ENCODE measurements around the gene INTS7. TPM values are rescaled to one million over a fixed set of nuclear protein-coding genes. Genes with fewer than 3 reads are reported as not detected.

The INTS7 gene
- total RNA-seq, 1 experiment from 2014 or later, result 35.5 TPM

- DNase-seq (ENCODE audit: low read depth, low spot score), result peak; percentile 73
- H3K4me3 ChIP-seq (ENCODE audit: low read depth in 2 of 2, low read length in 2 of 2), result no peak overlapping the region
- no TSS peak for BruUV-seq (replicated peaks)
- no peaks in the 10 kb centered on the region for H3K9me3 ChIP-seq (ENCODE audit: control insufficient read depth, insufficient read depth, low read depth, low read length)
- TF ChIP-seq, protein P1, sequence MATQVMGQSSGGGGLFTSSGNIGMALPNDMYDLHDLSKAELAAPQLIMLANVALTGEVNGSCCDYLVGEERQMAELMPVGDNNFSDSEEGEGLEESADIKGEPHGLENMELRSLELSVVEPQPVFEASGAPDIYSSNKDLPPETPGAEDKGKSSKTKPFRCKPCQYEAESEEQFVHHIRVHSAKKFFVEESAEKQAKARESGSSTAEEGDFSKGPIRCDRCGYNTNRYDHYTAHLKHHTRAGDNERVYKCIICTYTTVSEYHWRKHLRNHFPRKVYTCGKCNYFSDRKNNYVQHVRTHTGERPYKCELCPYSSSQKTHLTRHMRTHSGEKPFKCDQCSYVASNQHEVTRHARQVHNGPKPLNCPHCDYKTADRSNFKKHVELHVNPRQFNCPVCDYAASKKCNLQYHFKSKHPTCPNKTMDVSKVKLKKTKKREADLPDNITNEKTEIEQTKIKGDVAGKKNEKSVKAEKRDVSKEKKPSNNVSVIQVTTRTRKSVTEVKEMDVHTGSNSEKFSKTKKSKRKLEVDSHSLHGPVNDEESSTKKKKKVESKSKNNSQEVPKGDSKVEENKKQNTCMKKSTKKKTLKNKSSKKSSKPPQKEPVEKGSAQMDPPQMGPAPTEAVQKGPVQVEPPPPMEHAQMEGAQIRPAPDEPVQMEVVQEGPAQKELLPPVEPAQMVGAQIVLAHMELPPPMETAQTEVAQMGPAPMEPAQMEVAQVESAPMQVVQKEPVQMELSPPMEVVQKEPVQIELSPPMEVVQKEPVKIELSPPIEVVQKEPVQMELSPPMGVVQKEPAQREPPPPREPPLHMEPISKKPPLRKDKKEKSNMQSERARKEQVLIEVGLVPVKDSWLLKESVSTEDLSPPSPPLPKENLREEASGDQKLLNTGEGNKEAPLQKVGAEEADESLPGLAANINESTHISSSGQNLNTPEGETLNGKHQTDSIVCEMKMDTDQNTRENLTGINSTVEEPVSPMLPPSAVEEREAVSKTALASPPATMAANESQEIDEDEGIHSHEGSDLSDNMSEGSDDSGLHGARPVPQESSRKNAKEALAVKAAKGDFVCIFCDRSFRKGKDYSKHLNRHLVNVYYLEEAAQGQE (IDR thresholded peaks at IDR 0.05; ENCODE audit: insufficient read depth in 1 of 2, low read depth in 2 of 2, low read length in 1 of 2), result no peak
- TF ChIP-seq SIN3A (IDR thresholded peaks at IDR 0.05; ENCODE audit: borderline replicate concordance, insufficient read depth, low read depth, low read length), result no peak
- peak; percentile 99 for TF ChIP-seq CTCF (IDR thresholded peaks at IDR 0.05)
- TF ChIP-seq POLR2AphosphoS5 (IDR thresholded peaks at IDR 0.05; ENCODE audit: low read depth, low read length), result no peak
- in situ Hi-C loops (cut with HindIII; ENCODE audit: low pct_unique_long_range_greater_than_20kb, low sequenced_read_pairs), result no loop called here
- no peak overlapping the region for H3K27ac ChIP-seq (ENCODE audit: low read length)
- no peaks in the 10 kb centered on the region for H3K27me3 ChIP-seq (ENCODE audit: control insufficient read depth, insufficient read depth, low read length)
- peak; percentile 97 for ATAC-seq
- POLR2A ChIA-PET, result interaction anchor here (0.6 kb wide), 1 partner anchor 9 kb away, joined by 8 read pairs; no protein-coding TSS in a partner anchor
- peaks cover 12% of the 10 kb centered on the region for H3K36me3 ChIP-seq (ENCODE audit: control insufficient read depth, insufficient read depth, low read length)
- H3K4me1 ChIP-seq (ENCODE audit: control insufficient read depth, insufficient read depth, low read length), result no peaks in the 10 kb centered on the region
- intact Hi-C loops (cut with micrococcal nuclease; ENCODE audit: unreplicated experiment), result no loop called here
- CTCF ChIA-PET, result interaction anchor here (0.6 to 1.2 kb wide), 2 partner anchors 13 to 21 kb away, joined by 3 read pairs; no protein-coding TSS in a partner anchor
These were observed 23.2 kb downstream of the INTS7 start for GRCh38 chr1:212012034-212012740.

- TF ChIP-seq CTCF (IDR thresholded peaks at IDR 0.05) (no peak), TCF7L2 (IDR thresholded peaks at IDR 0.05; ENCODE audit: low read depth, low read length) (no peak), POLR2AphosphoS5 (IDR thresholded peaks at IDR 0.05; ENCODE audit: low read depth, low read length) (no peak), SIN3A (IDR thresholded peaks at IDR 0.05; ENCODE audit: borderline replicate concordance, insufficient read depth, low read depth, low read length) (no peak)
- TF ChIP-seq, protein P1 (IDR thresholded peaks at IDR 0.05; ENCODE audit: insufficient read depth in 1 of 2, low read depth in 2 of 2, low read length in 1 of 2), result no peak
- peaks cover 29% of the 10 kb centered on the region for H3K36me3 ChIP-seq (ENCODE audit: control insufficient read depth, insufficient read depth, low read length)
- intact Hi-C loops (cut with micrococcal nuclease; ENCODE audit: unreplicated experiment), result no loop called here
These were observed 25.4 kb downstream of the INTS7 start for GRCh38 chr1:212010004-212010403.

More at GRCh38 chr1:212010004-212010403, 25.4 kb downstream of the INTS7 start:
- no peaks in the 10 kb centered on the region for H3K27me3 ChIP-seq (ENCODE audit: control insufficient read depth, insufficient read depth, low read length)
- no peak for DNase-seq (ENCODE audit: low read depth, low spot score)
- H3K4me1 ChIP-seq (ENCODE audit: control insufficient read depth, insufficient read depth, low read length), result peaks cover 3% of the 10 kb centered on the region; the same call in 1 of the 2 replicates
- H3K4me3 ChIP-seq (ENCODE audit: low read depth in 2 of 2, low read length in 2 of 2), result no peak overlapping the region
- no peak overlapping the region for H3K27ac ChIP-seq (ENCODE audit: low read length)
- CTCF ChIA-PET, result no interaction called here
- H3K9me3 ChIP-seq (ENCODE audit: control insufficient read depth, insufficient read depth, low read depth, low read length), result no peaks in the 10 kb centered on the region
- in situ Hi-C loops (cut with HindIII; ENCODE audit: low pct_unique_long_range_greater_than_20kb, low sequenced_read_pairs), result no loop called here
- BruUV-seq (replicated peaks), result no TSS peak
- ATAC-seq, result no peak
- POLR2A ChIA-PET, result no interaction called here
